H54 (cell line): Measurements from ENCODE around the gene C19orf25.
A peak's percentile ranks its signal among the peaks of the same experiment; 100 is the strongest.
"Not testable (repeated sequence)": the region's sequence is repeated elsewhere in the genome, so short reads cannot be mapped to it uniquely, and the experiment has no call there.

Experiments used
- DNase-seq: peaks from one replicate; pipeline ENCODE4 v3.0.0; 2011; ENCODE audit warnings: low spot score, mixed read lengths; ENCODE audit not compliant: insufficient read length
- FAIRE-seq: peaks from 3 replicates; lab custom pipeline; 2011; peaks lifted over from hg19 to GRCh38; lab: Jason Lieb, UNC
- POLR2A ChIP-seq: IDR thresholded peaks from 2 replicates; pipeline ENCODE4 v1.6.1; 2011; ENCODE audit warnings: low read depth, mild to moderate bottlenecking, low read length

The C19orf25 gene

DNA sequence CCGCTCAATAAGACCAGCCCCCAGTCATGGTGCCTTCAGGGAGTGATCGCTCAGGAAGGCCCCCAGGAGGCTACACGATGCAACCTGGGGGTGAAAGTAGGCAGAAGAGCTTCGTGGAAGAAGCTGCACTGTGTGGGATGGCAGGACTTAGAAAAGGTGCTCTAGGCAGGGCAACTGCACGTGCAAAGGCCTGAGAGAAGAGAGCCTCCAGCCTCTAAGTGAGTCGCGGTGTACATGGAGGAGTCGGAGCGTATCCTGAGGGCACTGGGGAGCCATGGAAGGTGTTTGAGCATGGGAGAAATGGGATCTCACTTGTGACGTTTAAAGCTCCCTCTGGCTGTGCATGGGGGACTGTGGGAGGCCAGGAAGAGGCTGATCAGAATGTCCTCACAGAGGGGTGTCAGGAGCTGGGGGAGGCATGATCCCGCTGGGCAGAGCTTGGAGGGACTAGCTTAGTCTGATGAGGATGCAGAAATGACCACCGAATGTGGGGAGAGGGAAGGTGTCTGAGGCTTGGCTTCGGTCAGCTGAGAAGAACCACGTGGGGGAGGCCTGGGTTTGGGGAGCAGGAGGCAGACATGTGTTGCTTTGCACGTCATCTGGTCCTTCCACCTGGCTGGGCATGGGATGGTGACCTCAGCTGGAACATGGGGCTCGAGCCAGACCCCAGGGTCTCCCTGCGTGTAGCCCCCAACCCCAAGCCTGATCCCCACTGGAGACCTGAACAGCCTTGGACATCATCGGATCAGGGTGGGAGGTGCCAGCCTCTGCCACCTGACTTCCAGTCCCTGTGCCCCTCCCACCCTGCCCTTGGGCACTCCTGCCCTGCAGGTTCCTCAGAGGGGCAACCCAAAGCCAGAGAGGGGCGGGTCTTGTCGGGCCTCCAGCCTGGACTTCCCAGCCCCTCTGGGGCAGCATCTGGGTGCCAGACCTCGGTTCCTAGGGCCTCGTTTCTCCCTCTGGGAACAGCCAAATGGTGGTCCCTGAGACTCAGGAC is 28.0 kb downstream of the C19orf25 start:
- no peak for TF ChIP-seq POLR2A
- no peak for DNase-seq
- no peak for FAIRE-seq

- FAIRE-seq (no peak), DNase-seq (no peak)
- TF ChIP-seq POLR2A: no peak
Observed at GRCh38 chr19:1449467-1450442, 29.3 kb downstream of the C19orf25 start, which contains the start of gene APC2. TSS of gene APC2 (plus strand) at chr19:1450121. CDS start at chr19:1453002, 2,881 bp downstream.

GRCh38 chr19:1447944-1448343 is 31.1 kb downstream of the C19orf25 start:
- TF ChIP-seq POLR2A: no peak
- FAIRE-seq (no peak), DNase-seq (no peak)

DNA sequence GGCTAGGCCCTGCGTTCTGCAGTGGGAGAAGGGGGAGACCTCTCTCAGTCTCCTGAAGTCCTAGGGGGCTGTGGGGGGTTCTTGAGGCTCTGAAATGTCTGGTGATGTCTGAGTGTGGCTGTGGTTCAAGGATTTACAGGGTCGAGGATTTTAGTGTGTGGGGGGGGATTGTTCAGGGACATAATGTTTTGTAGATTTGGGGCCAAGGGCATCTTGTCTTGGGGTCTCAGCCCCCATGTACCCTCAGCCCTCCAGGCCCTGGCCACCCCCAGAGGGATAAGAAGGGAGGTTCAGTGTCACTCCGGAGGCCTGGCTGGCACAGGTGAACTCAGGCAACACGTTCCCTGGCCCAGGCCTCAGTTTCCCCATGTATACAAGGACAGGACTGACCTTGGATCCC is 31.5 kb downstream of the C19orf25 start:
- FAIRE-seq: no peak
- TF ChIP-seq POLR2A: no peak

DNA sequence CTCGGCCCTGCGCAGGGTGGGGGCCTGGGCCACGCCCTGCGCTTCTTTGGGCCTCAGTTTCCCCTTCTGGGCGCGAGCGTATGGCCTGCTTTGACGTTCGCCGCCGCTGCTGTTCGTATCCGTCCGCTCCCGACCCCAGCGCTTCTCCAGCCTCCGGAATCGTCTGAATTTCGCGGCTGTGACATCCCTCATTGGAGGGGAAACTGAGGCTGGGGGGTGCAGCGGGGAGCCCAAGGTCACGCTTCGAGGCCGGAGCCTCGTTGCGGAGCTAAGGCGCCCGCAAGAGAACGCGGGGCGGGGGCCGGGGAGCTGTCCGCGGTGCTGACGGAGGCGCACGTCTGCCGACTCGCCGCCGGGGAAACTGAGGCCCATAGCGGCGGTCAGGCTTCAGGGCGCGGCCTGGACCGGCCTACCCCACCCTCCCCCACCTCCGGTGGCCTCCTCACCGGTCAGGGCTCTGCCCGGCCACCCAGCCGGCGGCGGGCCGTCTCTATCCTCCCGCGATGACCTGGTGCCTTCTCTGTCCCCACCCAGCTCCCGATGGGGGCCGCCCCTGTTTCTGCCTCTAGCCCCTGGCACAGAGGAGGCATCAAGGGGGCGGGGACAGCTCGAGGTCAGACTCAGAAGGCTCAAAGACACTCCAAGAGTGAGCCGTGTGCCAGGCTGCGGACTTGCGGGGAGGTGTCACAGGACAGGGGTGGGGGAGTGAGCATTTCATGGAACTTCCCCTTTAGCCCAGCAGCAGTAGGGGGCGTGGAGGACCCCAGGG is 32.1 kb downstream of the C19orf25 start:
- TF ChIP-seq POLR2A: no peak
- DNase-seq: no peak
- no peak for FAIRE-seq

More for the DNA sequence above, 31.5 kb downstream of the C19orf25 start:
- no peak for DNase-seq

DNA sequence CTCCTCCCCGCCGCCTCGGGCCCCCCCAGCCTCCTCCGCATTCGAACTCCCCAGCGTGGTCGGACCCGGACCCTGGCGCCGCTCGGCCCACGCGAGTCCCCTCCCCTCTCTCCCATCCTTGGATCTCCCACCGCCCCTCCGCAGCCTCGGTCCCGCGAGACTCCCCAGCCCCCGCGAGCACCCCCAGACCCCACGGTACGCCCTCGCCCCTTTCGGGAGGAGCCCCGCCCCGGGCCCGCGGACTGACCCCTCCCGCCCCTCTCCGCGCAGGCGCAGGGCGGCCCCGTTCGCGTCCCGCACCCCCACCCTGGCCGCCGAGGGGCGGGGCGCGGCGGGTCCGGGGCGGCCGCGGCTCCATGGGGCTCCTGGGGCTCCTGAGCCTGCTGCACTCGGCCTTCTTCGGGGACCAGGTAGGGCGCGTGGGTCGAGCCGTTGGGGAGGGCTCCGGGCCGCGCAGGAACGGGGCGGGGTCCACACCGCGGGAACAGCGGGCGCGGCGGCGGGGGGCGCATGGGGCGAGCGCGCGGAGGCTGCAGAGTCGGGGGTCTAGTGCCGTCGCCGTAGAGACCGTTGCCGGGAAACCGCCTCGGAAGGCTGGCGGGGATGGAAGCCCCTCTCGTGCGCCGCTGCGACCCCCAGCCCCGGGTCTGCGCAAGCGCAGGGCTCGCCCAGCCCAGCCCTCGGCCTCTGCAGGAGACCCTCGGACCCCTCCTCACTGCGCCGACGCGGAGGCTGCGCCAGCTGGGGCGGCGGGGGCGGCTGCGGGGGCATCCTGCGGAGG is 32.9 kb downstream of the C19orf25 start:
- DNase-seq: peak; percentile 92
- FAIRE-seq: no peak
- TF ChIP-seq POLR2A: no peak

GRCh38 chr19:1445185-1445931 is 33.7 kb downstream of the C19orf25 start:
- FAIRE-seq (no peak), DNase-seq (peak; percentile 95)
- no peak for TF ChIP-seq POLR2A

- FAIRE-seq (no peak), DNase-seq (no peak)
- no peak for TF ChIP-seq POLR2A
Observed at GRCh38 chr19:1441677-1442438, 37.2 kb downstream of the C19orf25 start.

GRCh38 chr19:1441022-1441426 is 38.0 kb downstream of the C19orf25 start:
- no peak for TF ChIP-seq POLR2A
- FAIRE-seq (no peak), DNase-seq (no peak)

DNA sequence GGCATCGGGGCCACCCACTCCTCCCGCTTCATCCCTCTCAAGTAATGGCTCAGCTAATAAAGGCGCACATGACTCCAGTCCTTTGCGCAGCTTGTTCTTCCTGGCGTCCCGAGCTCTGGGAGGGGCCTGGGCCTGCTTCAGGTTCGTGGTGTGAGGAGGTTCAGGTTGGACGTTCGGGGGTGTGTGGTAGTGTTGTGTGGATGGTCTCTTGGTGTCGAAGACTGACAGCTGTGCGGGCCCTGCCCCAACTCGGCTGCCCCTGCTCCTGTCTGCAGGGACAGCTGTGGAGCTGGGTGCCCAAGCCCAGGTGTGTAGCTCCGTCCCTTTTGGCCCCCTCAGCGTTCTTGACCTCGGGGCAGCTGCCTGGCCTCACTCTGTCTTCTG is 38.6 kb downstream of the C19orf25 start:
- FAIRE-seq (no peak), DNase-seq (no peak)
- TF ChIP-seq POLR2A: no peak

DNA sequence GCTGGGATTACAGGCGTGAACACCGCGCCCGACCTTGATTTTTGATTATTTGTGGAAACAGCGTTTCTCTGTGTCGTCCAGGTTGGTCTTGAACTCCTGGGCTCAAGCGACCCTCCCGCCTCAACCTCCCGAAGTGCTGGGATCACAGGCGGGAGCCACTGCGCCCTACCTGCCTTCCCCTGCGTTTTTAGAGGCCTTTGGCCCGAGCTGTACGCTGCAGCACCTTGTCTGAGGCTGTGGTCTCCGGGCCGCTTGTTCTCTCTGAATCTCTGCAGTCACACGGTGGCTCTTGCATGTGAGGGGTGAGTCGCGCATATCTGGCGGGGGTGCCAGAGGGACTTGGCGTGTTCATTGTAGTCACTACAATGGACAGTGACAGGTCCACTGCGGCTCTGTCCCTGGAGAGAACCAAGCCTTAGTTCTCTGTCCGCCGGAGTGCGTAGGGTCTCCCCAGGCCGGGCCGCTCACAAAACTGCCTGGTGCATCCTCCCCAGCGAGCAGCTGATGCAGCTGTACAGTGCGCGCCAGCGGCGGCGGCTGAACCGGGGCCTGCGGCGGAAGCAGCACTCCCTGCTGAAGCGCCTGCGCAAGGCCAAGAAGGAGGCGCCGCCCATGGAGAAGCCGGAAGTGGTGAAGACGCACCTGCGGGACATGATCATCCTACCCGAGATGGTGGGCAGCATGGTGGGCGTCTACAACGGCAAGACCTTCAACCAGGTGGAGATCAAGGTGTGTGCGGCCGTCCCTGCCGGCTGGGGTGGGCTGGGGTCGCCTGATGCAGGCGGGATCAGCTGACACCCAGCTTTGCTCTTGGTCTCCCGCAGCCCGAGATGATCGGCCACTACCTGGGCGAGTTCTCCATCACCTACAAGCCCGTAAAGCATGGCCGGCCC is 39.2 kb downstream of the C19orf25 start:
- not testable (repeated sequence) for FAIRE-seq, DNase-seq
